Dedifferentiated amniotic fluid mesenchymal stem cell (primary cell): ENCODE results near the gene TM9SF2.
"Not testable (repeated sequence)": the region's sequence is repeated elsewhere in the genome, so short reads cannot be mapped to it uniquely, and the experiment has no call there.

Source experiments
- DNase-seq: peaks from one replicate; pipeline ENCODE4 v3.0.0-alpha.2; 2016; ENCODE audit errors: extremely low spot score

TM9SF2 gene

GRCh38 chr13:99501184-99501847 lies at the start of gene TM9SF2:
TM9SF2 (plus strand) TSS chr13:99501472; CDS start chr13:99501607, 135 bp downstream.
- peak; percentile 98 for DNase-seq

- no peak for DNase-seq
These were observed 46.6 kb upstream of the TM9SF2 start for GRCh38 chr13:99454518-99455183.

- no peak for DNase-seq
These were observed 42.0 kb upstream of the TM9SF2 start for GRCh38 chr13:99459099-99459850.

- DNase-seq, result not testable (repeated sequence)
These were observed 40.5 kb upstream of the TM9SF2 start for GRCh38 chr13:99460802-99461201.

GRCh38 chr13:99463646-99464397 lies 37.5 kb upstream of the TM9SF2 start:
- DNase-seq, result no peak

GRCh38 chr13:99464441-99464949 lies 36.8 kb upstream of the TM9SF2 start:
- DNase-seq, result peak; percentile 36

GRCh38 chr13:99465454-99465853 lies 35.8 kb upstream of the TM9SF2 start:
- no peak for DNase-seq

- DNase-seq, result no peak
These were observed 33.5 kb upstream of the TM9SF2 start for GRCh38 chr13:99467764-99468163.

- no peak for DNase-seq
These were observed 32.2 kb upstream of the TM9SF2 start for GRCh38 chr13:99469041-99469440.

- no peak for DNase-seq
These were observed 31.2 kb upstream of the TM9SF2 start for GRCh38 chr13:99470027-99470426.

GRCh38 chr13:99471221-99472121 lies 29.8 kb upstream of the TM9SF2 start:
- no peak for DNase-seq

GRCh38 chr13:99472122-99472440 lies 29.2 kb upstream of the TM9SF2 start:
- DNase-seq, result no peak

- no peak for DNase-seq
These were observed 27.8 kb upstream of the TM9SF2 start for GRCh38 chr13:99473515-99473914.

GRCh38 chr13:99476648-99477047 lies 24.6 kb upstream of the TM9SF2 start:
- DNase-seq, result no peak

GRCh38 chr13:99477493-99477892 lies 23.8 kb upstream of the TM9SF2 start:
- no peak for DNase-seq

GRCh38 chr13:99481366-99481765 lies 19.9 kb upstream of the TM9SF2 start:
- no peak for DNase-seq

GRCh38 chr13:99484473-99484872 lies 16.8 kb upstream of the TM9SF2 start:
- no peak for DNase-seq

- no peak for DNase-seq
These were observed 14.3 kb upstream of the TM9SF2 start for GRCh38 chr13:99486996-99487395.

- DNase-seq, result no peak
These were observed 12.2 kb upstream of the TM9SF2 start for GRCh38 chr13:99489028-99489427.

GRCh38 chr13:99491750-99492149 lies 9.5 kb upstream of the TM9SF2 start:
- not testable (repeated sequence) for DNase-seq
